GM18502 (cell line): ENCODE data around the gene NEDD8.

Experiments used
- ATAC-seq: cut with Tn5 transposase; IDR thresholded peaks from one replicate; pipeline ENCODE4 v1.9.1; 2021; ENCODE audit warnings: mild to moderate bottlenecking; ENCODE audit not compliant: unreplicated experiment, poor library complexity

Gene NEDD8

DNA sequence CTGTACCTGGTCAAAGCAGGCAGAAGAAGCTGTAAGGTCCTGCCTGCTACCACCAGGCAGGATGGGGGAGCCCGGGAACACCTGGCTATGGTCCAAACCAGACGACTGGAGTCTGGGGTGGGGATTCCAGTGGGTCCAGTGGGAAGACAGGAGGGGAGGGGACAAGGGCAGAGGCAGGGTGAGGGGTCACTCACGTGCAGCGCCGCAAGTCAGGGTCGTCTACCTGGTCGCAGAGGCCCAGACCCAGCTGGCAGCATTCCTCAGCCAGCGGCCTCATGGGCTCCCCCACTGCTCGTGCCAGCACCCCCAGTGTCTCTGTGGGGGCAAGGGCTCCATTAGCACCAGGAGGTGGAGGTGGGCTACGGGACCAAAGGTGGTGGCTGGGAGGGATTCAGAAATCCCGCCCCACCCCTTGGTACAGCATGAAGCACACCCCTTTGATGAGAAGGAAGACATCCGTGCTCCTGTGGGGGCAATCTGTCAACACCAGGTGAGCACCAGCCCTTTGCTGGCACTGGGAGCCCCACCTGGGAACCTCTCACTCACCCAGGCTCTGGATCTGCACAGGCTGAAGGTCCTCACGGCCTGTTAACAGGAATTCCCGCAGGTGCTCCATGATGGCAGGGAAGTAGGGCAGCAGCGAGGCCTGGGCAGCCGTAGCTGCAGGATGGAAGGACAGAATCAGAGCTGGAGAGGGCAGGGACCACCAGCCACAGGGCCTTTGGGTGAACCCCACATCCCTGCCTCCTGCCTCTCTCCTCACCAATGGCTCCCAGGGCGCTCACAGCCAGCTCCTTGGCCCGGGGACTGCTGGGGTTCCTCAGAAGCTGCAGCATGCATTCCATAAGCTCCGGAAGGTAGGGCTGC lies 47.8 kb downstream of the NEDD8 start:
- no peak for ATAC-seq

DNA sequence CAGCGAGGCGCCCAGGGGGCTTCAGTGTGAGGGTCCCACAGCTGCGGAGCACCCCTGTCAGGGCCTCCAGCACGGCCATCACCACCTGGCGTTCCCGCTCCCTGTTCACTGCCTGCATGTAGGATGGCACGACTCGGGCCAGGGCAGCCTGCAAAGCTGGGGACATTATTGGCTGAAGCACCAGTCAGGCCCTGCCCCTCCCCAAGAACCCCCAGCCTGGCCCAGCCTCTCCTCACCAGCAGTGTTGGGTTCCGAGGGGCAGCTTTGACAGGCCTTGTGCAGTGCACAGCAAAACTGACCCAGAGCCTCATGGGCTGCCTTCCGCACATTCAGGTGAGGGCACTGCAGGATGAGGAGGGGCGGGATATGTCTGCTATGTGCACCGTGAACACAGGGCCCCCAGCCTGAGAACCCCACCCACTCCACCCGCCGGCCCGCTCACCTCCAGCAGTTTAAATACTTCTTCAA lies 49.1 kb downstream of the NEDD8 start:
- no peak for ATAC-seq

DNA sequence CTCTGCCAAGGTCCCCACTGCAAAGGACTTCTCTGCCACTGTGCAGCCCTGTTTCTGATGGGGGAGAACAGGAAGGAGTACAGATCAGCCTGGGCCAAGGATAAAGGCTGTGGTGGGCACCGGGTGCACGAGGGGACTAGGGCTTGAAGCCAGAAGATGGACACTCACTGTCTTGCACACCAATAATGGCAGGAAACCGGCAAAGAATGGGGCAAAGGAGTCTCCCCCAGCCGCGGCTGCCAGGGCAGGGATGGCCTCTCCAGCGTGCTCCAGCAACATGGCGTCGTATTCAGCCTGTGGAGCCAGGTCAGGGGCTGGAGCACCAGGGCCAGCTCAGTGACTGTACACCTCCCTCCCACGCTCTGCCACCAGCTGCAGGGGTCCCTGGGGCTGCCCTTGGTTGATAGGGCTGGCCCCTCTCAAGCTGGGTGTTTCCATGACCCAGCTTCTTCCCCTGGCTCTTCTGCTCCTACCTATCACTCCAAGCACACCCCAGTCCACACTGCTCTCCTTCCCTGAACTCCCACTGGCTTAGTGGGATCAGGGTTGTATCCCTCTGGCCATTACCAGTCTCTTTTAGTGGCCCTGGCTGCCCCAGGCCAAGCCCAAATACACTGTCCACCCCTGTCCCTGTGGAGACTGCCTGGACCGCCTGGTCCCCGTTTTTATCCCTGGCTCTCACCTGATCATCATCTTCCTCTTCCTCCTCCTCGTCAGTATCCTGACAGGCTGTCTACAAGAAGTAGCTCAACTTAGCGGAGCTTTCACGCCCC lies 49.9 kb downstream of the NEDD8 start:
- ATAC-seq: no peak

DNA sequence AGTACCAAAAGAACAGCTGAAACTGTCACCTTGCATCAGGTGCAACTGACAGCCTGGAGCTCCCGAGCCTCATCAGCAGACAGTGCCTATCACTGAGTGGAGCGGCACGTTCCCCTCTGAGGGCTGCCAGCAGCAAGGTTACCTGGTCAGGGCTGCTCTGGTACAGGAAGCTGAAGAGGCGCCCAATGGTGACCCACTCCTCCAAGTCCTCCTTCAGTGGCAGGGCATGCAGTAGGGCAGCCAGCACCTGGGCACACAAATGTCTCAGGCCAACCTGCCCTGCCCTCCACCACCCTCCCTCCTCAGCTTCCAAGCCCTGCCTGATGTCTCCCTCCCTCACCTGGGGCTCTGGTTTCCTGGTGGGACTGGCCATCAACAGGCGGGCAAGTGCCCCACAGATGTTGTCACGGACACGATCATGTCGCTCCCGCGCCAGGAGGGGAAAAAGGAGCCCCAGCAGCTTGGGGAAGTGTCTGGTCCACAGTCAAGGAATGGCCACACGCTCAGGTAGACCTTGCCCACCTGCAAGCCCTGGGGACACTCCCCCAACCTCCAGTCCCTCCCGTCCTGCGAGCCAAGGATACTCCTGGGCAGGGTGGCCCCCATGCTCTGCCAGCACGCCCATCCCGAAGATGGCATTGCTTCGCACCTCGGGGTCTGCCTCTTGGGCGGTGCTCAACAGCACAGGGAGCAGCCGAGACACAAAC lies 50.6 kb downstream of the NEDD8 start:
- no peak for ATAC-seq

DNA sequence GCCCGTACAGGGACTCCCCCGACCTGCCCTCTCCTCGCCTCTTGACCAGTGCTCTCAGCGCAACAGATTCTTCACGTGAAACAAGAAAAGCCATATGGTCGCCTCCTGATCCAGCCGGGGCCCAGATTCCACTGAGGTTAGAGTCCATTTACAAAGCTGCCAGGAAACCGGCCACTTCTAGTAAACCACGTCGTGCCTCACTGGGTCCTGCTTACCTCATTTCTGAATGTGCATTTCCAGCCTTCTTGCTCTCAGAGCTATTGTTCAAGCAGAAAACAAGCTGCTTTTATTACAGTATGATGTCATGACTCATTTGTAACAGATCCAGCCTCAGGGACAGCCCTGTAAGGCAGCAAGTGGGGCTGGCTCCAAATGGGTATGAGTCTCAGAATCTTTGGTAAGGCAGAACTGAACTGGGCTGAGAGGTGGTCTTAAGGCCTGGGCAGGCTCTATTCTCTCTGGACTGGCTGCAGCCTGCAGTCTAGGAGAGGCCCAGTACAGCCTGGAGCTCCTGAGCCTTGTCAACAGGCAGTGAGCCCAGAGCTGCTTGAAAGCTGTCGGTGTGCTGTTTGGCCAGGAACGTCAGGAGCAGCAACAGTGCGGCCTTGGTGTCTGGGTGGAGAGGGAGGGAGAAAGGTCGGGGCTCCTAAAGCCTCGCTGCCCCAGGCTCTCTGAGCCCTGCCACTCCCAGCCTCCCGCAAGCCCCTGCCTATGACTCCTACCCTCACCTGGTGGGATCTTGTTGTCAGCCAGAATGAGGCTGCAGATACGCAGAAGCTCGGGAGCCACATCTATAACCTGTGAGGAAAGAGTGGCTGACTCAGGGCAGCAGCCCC lies 52.0 kb downstream of the NEDD8 start:
- ATAC-seq: no peak

- ATAC-seq: no peak
Measured at GRCh38 chr14:24179294-24179960, 52.7 kb downstream of the NEDD8 start.

GRCh38 chr14:24178399-24179178 lies 53.6 kb downstream of the NEDD8 start:
- ATAC-seq: no peak

GRCh38 chr14:24177891-24178290 lies 54.3 kb downstream of the NEDD8 start:
- ATAC-seq: no peak

- ATAC-seq: no peak
Measured at GRCh38 chr14:24177041-24177825, 54.9 kb downstream of the NEDD8 start.

- ATAC-seq: no peak
Measured at GRCh38 chr14:24176599-24176998, 55.6 kb downstream of the NEDD8 start.

DNA sequence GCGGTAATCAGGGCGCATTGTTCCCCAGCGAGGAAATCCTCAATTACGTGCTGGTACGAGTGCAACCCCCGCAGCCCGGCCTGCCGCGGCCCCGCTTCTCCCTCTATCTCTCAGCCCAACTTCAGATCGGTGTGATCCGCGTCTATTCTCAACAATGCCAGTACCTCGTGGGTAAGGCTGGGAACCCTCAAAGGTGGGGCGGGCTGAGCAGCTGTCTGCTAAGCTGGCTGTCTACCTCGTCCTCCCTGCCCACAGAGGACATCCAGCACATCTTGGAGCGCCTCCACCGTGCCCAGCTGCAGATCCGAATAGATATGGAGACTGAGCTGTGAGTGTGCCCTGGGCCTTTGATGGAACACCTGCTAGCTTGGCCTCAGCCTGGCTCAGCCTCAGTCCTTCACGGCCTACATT lies 59.3 kb downstream of the NEDD8 start:
- no peak for ATAC-seq

GRCh38 chr14:24172261-24172860 lies 59.8 kb downstream of the NEDD8 start:
- ATAC-seq: no peak

- ATAC-seq: peak; percentile 92
Measured at GRCh38 chr14:24171422-24172260, 60.5 kb downstream of the NEDD8 start, which contains the start of gene REC8. REC8 (plus strand) TSS chr14:24172080; CDS start chr14:24172553, 473 bp downstream.

- no peak for ATAC-seq
Measured at GRCh38 chr14:24167469-24168114, 64.6 kb downstream of the NEDD8 start.
